ENCODE results near the gene MBOAT1.

The MBOAT1 gene

GRCh38 chr6:20211037-20211940 is 980 bp downstream of the MBOAT1 start:
- H3K27ac ChIP-seq (ENCODE audit: low read length), result no peak overlapping the region
- no peaks in the 10 kb centered on the region for H3K36me3 ChIP-seq (ENCODE audit: control insufficient read depth, low read depth, low read length)
- peak overlapping the region; percentile 62 for H3K9ac ChIP-seq (ENCODE audit: low read length)
- peak overlapping the region; percentile 64 for H3K4me3 ChIP-seq (ENCODE audit: low read length)
- peaks cover 18% of the 10 kb centered on the region for H3K27me3 ChIP-seq (ENCODE audit: control insufficient read depth, insufficient read depth, low read length)
- H3K9me3 ChIP-seq (ENCODE audit: control insufficient read depth, low read depth, low read length), result no peaks in the 10 kb centered on the region
- H3K4me1 ChIP-seq (ENCODE audit: control insufficient read depth, low read depth, low read length), result peaks cover 19% of the 10 kb centered on the region

GRCh38 chr6:20210158-20210557 is 2.1 kb downstream of the MBOAT1 start:
- no peak overlapping the region for H3K4me3 ChIP-seq (ENCODE audit: low read length)

GRCh38 chr6:20208687-20209378 is 3.4 kb downstream of the MBOAT1 start:
- Histone ChIP-seq H3K9ac (ENCODE audit: low read length) (no peak overlapping the region), H3K4me1 (ENCODE audit: control insufficient read depth, low read depth, low read length) (peaks cover 23% of the 10 kb centered on the region), H3K4me3 (ENCODE audit: low read length) (no peak overlapping the region), H3K36me3 (ENCODE audit: control insufficient read depth, low read depth, low read length) (no peaks in the 10 kb centered on the region), H3K27ac (ENCODE audit: low read length) (no peak overlapping the region), H3K27me3 (ENCODE audit: control insufficient read depth, insufficient read depth, low read length) (peaks cover 18% of the 10 kb centered on the region), H3K9me3 (ENCODE audit: control insufficient read depth, low read depth, low read length) (no peaks in the 10 kb centered on the region)

More at GRCh38 chr6:20210158-20210557, 2.1 kb downstream of the MBOAT1 start:
- H3K4me1 ChIP-seq (ENCODE audit: control insufficient read depth, low read depth, low read length), result peaks cover 23% of the 10 kb centered on the region
- no peak overlapping the region for H3K9ac ChIP-seq (ENCODE audit: low read length)
- no peaks in the 10 kb centered on the region for H3K9me3 ChIP-seq (ENCODE audit: control insufficient read depth, low read depth, low read length)
- H3K27ac ChIP-seq (ENCODE audit: low read length), result no peak overlapping the region
- peaks cover 18% of the 10 kb centered on the region for H3K27me3 ChIP-seq (ENCODE audit: control insufficient read depth, insufficient read depth, low read length)
- no peaks in the 10 kb centered on the region for H3K36me3 ChIP-seq (ENCODE audit: control insufficient read depth, low read depth, low read length)

- H3K4me1 ChIP-seq (ENCODE audit: control insufficient read depth, low read depth, low read length), result peaks cover 19% of the 10 kb centered on the region
- H3K36me3 ChIP-seq (ENCODE audit: control insufficient read depth, low read depth, low read length), result no peaks in the 10 kb centered on the region
- H3K27ac ChIP-seq (ENCODE audit: low read length), result no peak overlapping the region
- H3K27me3 ChIP-seq (ENCODE audit: control insufficient read depth, insufficient read depth, low read length), result peaks cover 12% of the 10 kb centered on the region
- H3K4me3 ChIP-seq (ENCODE audit: low read length), result no peak overlapping the region
- H3K9ac ChIP-seq (ENCODE audit: low read length), result no peak overlapping the region
- H3K9me3 ChIP-seq (ENCODE audit: control insufficient read depth, low read depth, low read length), result no peaks in the 10 kb centered on the region
These were observed 5.2 kb downstream of the MBOAT1 start for GRCh38 chr6:20207088-20207418.

- no peak overlapping the region for H3K9ac ChIP-seq (ENCODE audit: low read length)
- no peaks in the 10 kb centered on the region for H3K36me3 ChIP-seq (ENCODE audit: control insufficient read depth, low read depth, low read length)
- H3K9me3 ChIP-seq (ENCODE audit: control insufficient read depth, low read depth, low read length), result no peaks in the 10 kb centered on the region
- H3K27me3 ChIP-seq (ENCODE audit: control insufficient read depth, insufficient read depth, low read length), result peaks cover 1% of the 10 kb centered on the region
- H3K4me3 ChIP-seq (ENCODE audit: low read length), result no peak overlapping the region
- peaks cover 10% of the 10 kb centered on the region for H3K4me1 ChIP-seq (ENCODE audit: control insufficient read depth, low read depth, low read length)
- H3K27ac ChIP-seq (ENCODE audit: low read length), result no peak overlapping the region
These were observed 6.5 kb downstream of the MBOAT1 start for GRCh38 chr6:20205722-20206161.

- H3K27ac ChIP-seq (ENCODE audit: low read length), result no peak overlapping the region
- no peaks in the 10 kb centered on the region for H3K27me3 ChIP-seq (ENCODE audit: control insufficient read depth, insufficient read depth, low read length)
- H3K36me3 ChIP-seq (ENCODE audit: control insufficient read depth, low read depth, low read length), result no peaks in the 10 kb centered on the region
- peaks cover 9% of the 10 kb centered on the region for H3K4me1 ChIP-seq (ENCODE audit: control insufficient read depth, low read depth, low read length)
- H3K9me3 ChIP-seq (ENCODE audit: control insufficient read depth, low read depth, low read length), result no peaks in the 10 kb centered on the region
- H3K9ac ChIP-seq (ENCODE audit: low read length), result no peak overlapping the region
- H3K4me3 ChIP-seq (ENCODE audit: low read length), result no peak overlapping the region
These were observed 7.8 kb downstream of the MBOAT1 start for GRCh38 chr6:20204512-20204894.

- no peak overlapping the region for H3K27ac ChIP-seq (ENCODE audit: low read length)
- no peaks in the 10 kb centered on the region for H3K36me3 ChIP-seq (ENCODE audit: control insufficient read depth, low read depth, low read length)
- no peaks in the 10 kb centered on the region for H3K27me3 ChIP-seq (ENCODE audit: control insufficient read depth, insufficient read depth, low read length)
- peaks cover 9% of the 10 kb centered on the region for H3K4me1 ChIP-seq (ENCODE audit: control insufficient read depth, low read depth, low read length)
- no peak overlapping the region for H3K9ac ChIP-seq (ENCODE audit: low read length)
- no peaks in the 10 kb centered on the region for H3K9me3 ChIP-seq (ENCODE audit: control insufficient read depth, low read depth, low read length)
- no peak overlapping the region for H3K4me3 ChIP-seq (ENCODE audit: low read length)
These were observed 8.4 kb downstream of the MBOAT1 start for GRCh38 chr6:20203561-20204511.

- Histone ChIP-seq H3K36me3 (ENCODE audit: control insufficient read depth, low read depth, low read length) (no peaks in the 10 kb centered on the region), H3K4me1 (ENCODE audit: control insufficient read depth, low read depth, low read length) (peaks cover 17% of the 10 kb centered on the region), H3K27me3 (ENCODE audit: control insufficient read depth, insufficient read depth, low read length) (no peaks in the 10 kb centered on the region), H3K4me3 (ENCODE audit: low read length) (no peak overlapping the region), H3K9me3 (ENCODE audit: control insufficient read depth, low read depth, low read length) (no peaks in the 10 kb centered on the region), H3K27ac (ENCODE audit: low read length) (no peak overlapping the region), H3K9ac (ENCODE audit: low read length) (no peak overlapping the region)
These were observed 9.5 kb downstream of the MBOAT1 start for GRCh38 chr6:20202699-20203302.

GRCh38 chr6:20202324-20202658 is 10.0 kb downstream of the MBOAT1 start:
- Histone ChIP-seq H3K27ac (ENCODE audit: low read length) (no peak overlapping the region), H3K9ac (ENCODE audit: low read length) (no peak overlapping the region)

GRCh38 chr6:20200761-20201630 is 11.3 kb downstream of the MBOAT1 start:
- no peaks in the 10 kb centered on the region for H3K36me3 ChIP-seq (ENCODE audit: control insufficient read depth, low read depth, low read length)
- H3K4me3 ChIP-seq (ENCODE audit: low read length), result no peak overlapping the region
- no peaks in the 10 kb centered on the region for H3K9me3 ChIP-seq (ENCODE audit: control insufficient read depth, low read depth, low read length)
- H3K27me3 ChIP-seq (ENCODE audit: control insufficient read depth, insufficient read depth, low read length), result no peaks in the 10 kb centered on the region
- H3K9ac ChIP-seq (ENCODE audit: low read length), result no peak overlapping the region
- H3K27ac ChIP-seq (ENCODE audit: low read length), result no peak overlapping the region
- H3K4me1 ChIP-seq (ENCODE audit: control insufficient read depth, low read depth, low read length), result peaks cover 20% of the 10 kb centered on the region

More at GRCh38 chr6:20202324-20202658, 10.0 kb downstream of the MBOAT1 start:
- Histone ChIP-seq H3K27me3 (ENCODE audit: control insufficient read depth, insufficient read depth, low read length) (no peaks in the 10 kb centered on the region), H3K4me3 (ENCODE audit: low read length) (no peak overlapping the region), H3K4me1 (ENCODE audit: control insufficient read depth, low read depth, low read length) (peaks cover 20% of the 10 kb centered on the region), H3K9me3 (ENCODE audit: control insufficient read depth, low read depth, low read length) (no peaks in the 10 kb centered on the region), H3K36me3 (ENCODE audit: control insufficient read depth, low read depth, low read length) (no peaks in the 10 kb centered on the region)

Data from iPS-18a (cell line).